ENCODE results near the gene SNUPN. TPM values are rescaled to one million over a fixed set of nuclear protein-coding genes. Genes with fewer than 3 reads are reported as not detected.

The SNUPN gene
- total RNA-seq, 4 donors from 2014 or later, result 14.2 to 18.3 (median 15.9) TPM

DNA sequence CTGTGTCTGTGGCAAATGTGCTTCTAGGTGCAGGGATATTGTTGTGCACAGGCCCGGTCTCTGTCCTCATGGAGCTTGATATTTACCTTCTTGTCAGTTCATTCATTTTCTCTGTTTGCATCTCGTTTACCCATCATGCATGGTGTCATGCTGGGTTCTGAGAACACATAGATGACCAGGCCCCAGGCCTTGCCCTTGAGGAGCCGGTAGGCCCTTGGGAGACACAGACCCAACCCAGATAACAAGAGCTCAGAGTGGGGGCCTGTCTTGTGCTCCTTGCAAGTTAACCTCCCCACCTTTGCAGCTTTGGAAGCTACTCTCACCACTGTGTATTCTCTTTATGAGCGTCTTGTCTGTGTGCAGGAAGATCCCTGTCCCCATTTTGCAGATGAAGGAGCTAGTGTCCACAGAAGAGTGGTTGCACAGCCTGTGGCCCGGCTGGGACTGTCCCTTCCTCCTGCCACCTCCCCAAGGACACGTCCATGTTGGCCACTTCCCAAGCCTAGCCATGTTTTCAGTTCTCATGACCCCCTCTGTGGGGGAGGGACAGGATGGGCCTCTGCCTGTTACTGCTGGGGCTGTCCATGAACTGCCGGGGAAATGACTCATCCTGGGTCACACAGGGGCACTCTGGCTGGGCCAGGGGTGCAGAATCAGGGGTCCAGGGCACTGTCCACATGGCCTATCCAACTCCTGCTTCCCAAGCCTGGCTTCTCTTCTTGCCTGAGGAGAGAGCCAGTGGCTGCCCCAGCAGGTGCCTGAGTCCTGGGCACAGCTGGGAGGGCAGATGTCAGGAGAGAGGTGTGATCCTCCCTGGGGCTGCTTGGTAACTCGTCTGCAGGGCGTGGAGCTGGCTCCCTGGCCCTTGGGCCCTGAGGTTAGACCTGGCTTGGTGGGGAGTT, 25.6 kb upstream of the SNUPN start:
- TF ChIP-seq, protein P1, sequence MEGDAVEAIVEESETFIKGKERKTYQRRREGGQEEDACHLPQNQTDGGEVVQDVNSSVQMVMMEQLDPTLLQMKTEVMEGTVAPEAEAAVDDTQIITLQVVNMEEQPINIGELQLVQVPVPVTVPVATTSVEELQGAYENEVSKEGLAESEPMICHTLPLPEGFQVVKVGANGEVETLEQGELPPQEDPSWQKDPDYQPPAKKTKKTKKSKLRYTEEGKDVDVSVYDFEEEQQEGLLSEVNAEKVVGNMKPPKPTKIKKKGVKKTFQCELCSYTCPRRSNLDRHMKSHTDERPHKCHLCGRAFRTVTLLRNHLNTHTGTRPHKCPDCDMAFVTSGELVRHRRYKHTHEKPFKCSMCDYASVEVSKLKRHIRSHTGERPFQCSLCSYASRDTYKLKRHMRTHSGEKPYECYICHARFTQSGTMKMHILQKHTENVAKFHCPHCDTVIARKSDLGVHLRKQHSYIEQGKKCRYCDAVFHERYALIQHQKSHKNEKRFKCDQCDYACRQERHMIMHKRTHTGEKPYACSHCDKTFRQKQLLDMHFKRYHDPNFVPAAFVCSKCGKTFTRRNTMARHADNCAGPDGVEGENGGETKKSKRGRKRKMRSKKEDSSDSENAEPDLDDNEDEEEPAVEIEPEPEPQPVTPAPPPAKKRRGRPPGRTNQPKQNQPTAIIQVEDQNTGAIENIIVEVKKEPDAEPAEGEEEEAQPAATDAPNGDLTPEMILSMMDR (IDR thresholded peaks at IDR 0.05 in 4 of 5, conservative IDR thresholded peaks at IDR 0.05 in 1 of 5), result no peak
- no peak for TF ChIP-seq POLR2A (IDR thresholded peaks at IDR 0.05)
- Histone ChIP-seq H3K36me3 (no peaks in the 10 kb centered on the region), H3K9me3 (no peaks in the 10 kb centered on the region), H3K4me1 (peaks cover 26 to 28% of the 10 kb centered on the region in 2 donors), H3K27me3 (no peaks in the 10 kb centered on the region), H3K4me3 (peak overlapping the region; percentile 3 to 74 (median 22)), H3K27ac (peak overlapping the region; percentile 12 to 87 (median 67))
- intact Hi-C loops (cut with DNase I; ENCODE audit: low total_unique reads), result no loop called here
- in situ Hi-C loops (cut with MboI; ENCODE audit: low sequenced_read_pairs in 4 of 4), result no loop called here
- ATAC-seq, result peak in 1 of 2 donors; percentile 25
- no peak for DNase-seq

DNA sequence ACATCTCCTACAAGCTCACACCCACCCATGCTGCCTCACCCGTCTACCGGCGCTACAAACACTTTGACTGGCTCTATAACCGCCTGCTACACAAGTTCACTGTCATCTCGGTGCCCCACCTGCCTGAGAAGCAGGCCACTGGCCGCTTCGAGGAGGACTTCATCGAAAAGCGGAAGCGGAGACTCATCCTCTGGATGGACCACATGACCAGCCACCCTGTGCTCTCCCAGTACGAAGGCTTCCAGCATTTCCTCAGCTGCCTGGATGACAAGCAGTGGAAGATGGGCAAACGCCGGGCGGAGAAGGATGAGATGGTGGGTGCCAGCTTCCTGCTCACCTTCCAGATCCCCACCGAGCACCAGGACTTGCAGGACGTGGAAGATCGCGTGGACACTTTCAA, 24.3 kb upstream of the SNUPN start:
- intact Hi-C loops (cut with DNase I; ENCODE audit: low total_unique reads) (no loop called here), in situ Hi-C loops (cut with MboI; ENCODE audit: low sequenced_read_pairs in 4 of 4) (loop anchor here in 2 of 4 donors (25.0 kb wide), 1 partner anchor 288 kb away; the partner anchor contains the start of gene MAN2C1 (in 2 of the 2))
- Histone ChIP-seq H3K9me3 (no peaks in the 10 kb centered on the region), H3K27ac (peak overlapping the region in 3 of 4 donors; percentile 80 to 87 (median 85)), H3K36me3 (no peaks in the 10 kb centered on the region), H3K27me3 (no peaks in the 10 kb centered on the region), H3K4me1 (peaks cover 26 to 28% of the 10 kb centered on the region in 2 donors), H3K4me3 (peak overlapping the region in 2 of 4 donors; percentile 74 to 76)
- no peak for DNase-seq
- no peak for ATAC-seq
- TF ChIP-seq POLR2A (IDR thresholded peaks at IDR 0.05), result no peak
- TF ChIP-seq, protein P1 (IDR thresholded peaks at IDR 0.05 in 4 of 5, conservative IDR thresholded peaks at IDR 0.05 in 1 of 5), result no peak

DNA sequence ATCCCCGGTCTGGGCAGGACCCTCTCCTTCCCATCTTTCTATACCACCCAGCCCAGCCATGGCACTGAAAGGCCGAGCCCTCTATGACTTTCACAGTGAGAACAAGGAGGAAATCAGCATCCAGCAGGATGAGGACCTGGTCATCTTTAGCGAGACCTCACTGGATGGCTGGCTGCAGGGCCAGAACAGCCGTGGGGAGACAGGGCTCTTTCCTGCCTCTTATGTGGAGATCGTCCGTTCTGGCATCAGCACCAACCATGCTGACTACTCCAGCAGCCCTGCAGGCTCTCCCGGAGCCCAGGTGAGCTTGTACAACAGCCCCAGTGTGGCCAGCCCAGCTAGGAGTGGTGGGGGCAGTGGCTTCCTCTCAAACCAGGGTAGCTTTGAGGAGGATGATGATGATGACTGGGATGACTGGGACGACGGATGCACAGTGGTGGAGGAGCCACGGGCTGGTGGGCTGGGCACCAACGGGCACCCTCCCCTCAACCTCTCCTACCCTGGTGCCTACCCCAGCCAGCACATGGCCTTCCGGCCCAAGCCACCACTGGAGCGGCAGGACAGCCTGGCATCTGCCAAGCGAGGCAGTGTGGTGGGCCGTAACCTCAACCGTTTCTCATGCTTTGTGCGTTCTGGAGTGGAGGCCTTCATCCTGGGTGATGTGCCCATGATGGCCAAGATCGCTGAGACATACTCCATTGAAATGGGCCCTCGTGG, 23.7 kb upstream of the SNUPN start:
- in situ Hi-C loops (cut with MboI; ENCODE audit: low sequenced_read_pairs in 4 of 4), result loop anchor here in 2 of 4 donors (25.0 kb wide), 1 partner anchor 287 kb away; the partner anchor contains the start of gene MAN2C1 (in 2 of the 2)
- peaks cover 26 to 28% of the 10 kb centered on the region in 2 donors for H3K4me1 ChIP-seq
- H3K9me3 ChIP-seq, result no peaks in the 10 kb centered on the region
- H3K36me3 ChIP-seq, result no peaks in the 10 kb centered on the region
- TF ChIP-seq, protein P1 (IDR thresholded peaks at IDR 0.05 in 4 of 5, conservative IDR thresholded peaks at IDR 0.05 in 1 of 5), result no peak
- TF ChIP-seq POLR2A (IDR thresholded peaks at IDR 0.05), result no peak
- ATAC-seq, result no peak
- H3K27me3 ChIP-seq, result no peaks in the 10 kb centered on the region
- H3K27ac ChIP-seq, result peak overlapping the region; percentile 80 to 87 (median 84)
- intact Hi-C loops (cut with DNase I; ENCODE audit: low total_unique reads), result no loop called here
- no peak for DNase-seq
- H3K4me3 ChIP-seq, result peak overlapping the region; percentile 74 to 85 (median 76)

DNA sequence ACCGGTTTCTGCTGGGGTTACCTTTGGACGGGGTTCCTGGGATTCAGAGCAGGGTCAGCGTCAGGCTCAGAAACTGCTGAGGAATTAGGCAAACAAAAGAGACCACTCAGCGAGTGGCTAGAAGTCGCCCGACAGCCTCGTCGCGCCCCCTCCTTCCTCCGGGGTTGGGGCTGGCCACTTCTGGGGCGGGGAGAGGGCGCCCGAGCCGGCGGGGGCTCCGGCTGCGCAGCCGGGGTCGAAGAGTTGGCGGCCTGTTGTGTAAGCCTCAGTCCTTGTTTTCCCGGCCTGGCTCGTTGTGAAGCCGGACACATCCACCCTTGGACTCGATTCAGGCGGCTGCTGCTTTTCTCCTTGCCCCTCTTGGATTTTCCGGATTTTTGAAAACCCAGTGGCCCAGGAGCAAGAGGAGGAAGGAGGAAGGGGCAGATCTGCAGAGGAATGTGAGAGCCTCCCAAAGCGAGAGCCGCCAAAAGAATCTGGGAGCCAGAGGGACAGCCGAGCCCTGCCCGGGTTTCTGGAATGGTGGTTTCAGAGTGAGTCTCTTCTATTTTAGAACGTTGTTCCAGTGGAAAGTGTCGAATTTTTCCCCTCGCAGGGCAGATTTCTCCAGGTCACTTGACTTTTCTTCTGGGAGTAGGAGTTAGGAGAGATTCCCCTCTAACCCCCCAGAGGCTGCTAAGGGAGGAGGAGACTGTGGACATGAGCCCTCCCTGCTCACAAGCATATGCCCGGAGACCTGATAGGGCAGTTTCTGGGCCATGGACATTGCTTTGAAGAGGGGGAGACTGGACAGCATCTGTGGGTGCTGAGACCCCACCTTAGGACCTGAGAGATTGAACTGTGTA, 22.9 kb upstream of the SNUPN start:
- Histone ChIP-seq H3K4me1 (peaks cover 26 to 28% of the 10 kb centered on the region in 2 donors), H3K27me3 (no peaks in the 10 kb centered on the region), H3K4me3 (peak overlapping the region; percentile 74 to 85 (median 76)), H3K9me3 (no peaks in the 10 kb centered on the region), H3K27ac (peak overlapping the region; percentile 80 to 87 (median 84)), H3K36me3 (no peaks in the 10 kb centered on the region)
- peak; percentile 20 to 34 for ATAC-seq
- intact Hi-C loops (cut with DNase I; ENCODE audit: low total_unique reads), result no loop called here
- DNase-seq, result no peak
- in situ Hi-C loops (cut with MboI; ENCODE audit: low sequenced_read_pairs in 4 of 4), result loop anchor here in 2 of 4 donors (25.0 kb wide), 1 partner anchor 286 kb away; the partner anchor contains the start of gene MAN2C1 (in 2 of the 2)
- TF ChIP-seq POLR2A (IDR thresholded peaks at IDR 0.05), result no peak
- TF ChIP-seq, protein P1 (IDR thresholded peaks at IDR 0.05 in 4 of 5, conservative IDR thresholded peaks at IDR 0.05 in 1 of 5), result no peak

All from gastrocnemius medialis (tissue), 4 donors.